HG03571 (cell line): ENCODE data around the gene PLBD1.

Experiments used
- ATAC-seq: cut with Tn5 transposase; IDR thresholded peaks from one replicate; pipeline ENCODE4 v1.9.1; 2021; ENCODE audit not compliant: unreplicated experiment

Gene PLBD1

DNA sequence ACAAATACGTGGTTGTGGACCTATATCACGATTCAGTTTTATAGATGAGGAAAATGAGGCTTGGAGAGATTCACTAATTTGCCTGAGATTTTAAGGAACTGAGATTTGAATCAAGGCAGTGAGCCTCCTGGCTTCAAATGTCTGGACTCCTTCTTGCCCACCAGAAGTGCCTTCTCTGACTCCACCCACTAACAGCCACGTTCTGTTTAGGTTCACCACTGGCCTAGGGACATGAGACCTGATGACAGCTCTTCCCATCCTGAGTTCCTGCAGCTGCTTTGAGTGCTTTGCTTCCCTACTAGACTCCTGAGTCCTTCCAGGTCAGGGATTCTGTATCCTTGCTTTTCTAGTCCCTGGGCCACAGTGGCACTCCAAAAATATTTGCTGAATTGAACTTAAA lies 57.1 kb downstream of the PLBD1 start:
- ATAC-seq: no peak

DNA sequence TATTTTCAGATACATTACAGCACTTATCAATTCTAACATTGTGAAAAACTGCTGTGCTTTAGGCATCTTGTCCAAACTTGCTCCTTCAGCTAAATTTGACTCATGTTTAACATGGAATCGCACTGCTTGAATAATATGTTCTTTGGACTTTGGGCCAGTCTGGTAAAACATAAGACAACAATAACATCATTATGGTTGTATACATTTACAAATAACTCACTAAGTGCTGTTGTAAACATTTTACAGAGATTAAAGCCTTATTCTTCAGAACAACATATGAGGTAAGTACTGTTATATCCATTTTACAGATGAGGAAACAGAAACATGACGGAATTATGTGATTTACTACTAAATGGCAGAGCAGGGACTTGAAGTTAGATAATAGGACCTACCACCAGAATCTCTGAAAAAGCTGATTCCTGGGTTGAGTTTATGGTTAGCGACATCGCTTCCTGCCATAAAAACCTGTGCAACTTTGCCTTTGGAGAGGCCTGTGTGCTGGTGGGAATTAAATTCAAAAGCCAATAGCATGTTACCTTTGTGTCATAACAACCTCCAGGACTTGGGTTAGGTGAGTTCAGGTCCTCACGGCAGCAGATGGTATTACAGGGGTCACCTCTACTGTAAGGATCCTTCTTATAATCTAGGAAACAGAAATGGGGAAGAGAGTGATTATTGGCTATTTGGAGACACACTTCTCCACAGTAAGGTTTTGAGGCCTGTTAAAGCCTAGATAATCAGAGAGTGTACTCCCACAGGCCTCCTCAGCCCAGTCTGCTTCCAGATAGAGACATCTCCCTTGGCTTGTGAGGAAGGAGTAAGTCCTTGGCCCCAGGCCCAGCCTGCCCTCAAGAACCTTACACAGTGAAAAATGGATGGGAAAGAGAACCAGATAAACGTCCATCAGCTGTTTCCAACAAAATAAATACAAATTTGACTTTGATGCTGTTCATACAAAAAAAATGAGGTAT lies 61.8 kb downstream of the PLBD1 start:
- no peak for ATAC-seq

DNA sequence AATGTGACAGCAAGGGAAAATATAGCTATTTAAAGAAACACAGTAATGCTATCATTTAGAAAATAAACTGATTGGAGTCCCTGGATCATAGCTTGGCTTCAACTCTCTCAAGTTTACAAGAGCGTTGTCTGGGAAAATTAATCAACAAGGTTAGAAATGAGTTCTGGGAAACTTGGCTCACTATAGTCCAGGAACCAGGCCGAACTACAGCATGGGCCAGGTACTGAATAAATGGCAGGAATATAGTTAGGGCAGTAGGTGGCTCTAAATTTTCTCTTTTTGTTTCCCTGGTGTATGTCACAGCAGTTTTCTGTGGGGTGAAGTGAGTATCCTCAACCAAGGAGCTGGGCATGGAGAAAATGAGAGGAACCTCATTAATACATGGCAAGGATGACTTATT lies 72.4 kb downstream of the PLBD1 start:
- no peak for ATAC-seq

DNA sequence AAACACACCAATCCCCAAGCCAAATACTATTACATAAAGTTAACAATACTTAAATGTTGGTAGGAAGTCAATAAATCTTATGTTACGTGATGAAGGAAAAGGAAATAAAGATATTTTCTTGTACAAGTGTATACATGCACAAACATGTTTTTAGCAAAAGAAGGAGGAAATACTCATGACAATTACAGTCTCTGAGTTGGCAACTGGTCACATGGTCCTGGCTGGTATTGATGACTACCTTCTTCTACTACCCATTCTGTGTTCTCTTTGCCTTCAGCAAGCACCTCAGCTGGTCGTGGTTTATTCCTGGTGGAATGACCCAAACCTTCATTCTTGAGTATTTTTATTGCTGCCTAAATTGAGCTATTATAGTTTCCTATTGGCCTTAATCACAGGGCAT lies 84.8 kb downstream of the PLBD1 start:
- ATAC-seq: no peak

DNA sequence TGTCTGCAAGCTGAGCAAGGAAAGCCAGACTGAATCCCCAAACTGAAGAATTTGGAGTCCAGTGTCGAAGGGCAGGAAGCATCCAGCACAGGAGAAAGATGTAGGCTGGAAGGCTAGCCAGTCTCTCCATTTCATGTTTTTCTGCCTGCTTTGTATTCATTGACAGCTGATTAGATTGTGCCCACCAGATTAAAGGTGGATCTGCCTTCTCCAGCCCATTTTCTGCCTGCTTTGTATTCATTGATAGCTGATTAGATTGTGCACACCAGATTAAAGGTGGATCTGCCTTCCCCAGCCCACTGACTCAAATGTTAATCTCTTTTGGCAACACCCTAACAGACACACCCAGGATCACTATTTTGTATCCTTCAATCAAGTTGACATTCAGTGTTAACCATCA lies 85.3 kb downstream of the PLBD1 start:
- no peak for ATAC-seq

DNA sequence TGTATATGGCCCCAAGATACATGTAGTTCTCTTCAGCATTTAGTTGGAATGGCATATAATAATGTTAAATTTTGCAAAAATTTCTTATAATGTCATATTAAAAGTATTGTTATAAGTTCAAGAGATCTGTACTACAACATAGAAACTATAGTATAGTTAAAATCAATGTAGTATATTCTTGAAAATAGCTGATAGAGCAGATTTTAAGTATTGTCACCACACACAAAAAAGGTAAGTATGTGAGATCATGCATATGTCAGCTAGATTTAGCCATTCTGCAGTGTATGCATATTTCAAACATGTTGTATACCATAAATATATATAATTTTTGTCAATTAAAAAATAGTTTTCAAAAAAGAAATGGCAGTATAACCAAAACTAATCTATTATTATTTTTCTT lies 86.5 kb downstream of the PLBD1 start:
- no peak for ATAC-seq

DNA sequence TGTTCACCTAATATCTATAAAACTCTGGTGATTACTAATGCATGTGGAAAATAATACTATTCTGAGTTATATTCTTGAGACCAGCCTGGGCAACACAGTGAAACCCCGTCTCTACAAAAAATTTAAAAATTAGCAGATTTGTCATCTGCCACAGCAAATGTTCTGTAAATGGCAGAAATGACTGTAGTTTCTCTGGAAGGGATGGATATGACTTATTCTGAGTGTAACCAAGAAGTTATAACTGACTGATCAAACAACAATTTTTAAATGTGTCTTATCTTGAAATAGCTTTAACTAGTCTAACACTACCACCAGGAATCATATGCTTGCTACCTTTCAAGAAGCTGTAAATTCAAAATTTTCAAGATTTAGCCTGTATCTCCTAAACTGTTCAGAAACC lies 88.7 kb downstream of the PLBD1 start:
- ATAC-seq: no peak

DNA sequence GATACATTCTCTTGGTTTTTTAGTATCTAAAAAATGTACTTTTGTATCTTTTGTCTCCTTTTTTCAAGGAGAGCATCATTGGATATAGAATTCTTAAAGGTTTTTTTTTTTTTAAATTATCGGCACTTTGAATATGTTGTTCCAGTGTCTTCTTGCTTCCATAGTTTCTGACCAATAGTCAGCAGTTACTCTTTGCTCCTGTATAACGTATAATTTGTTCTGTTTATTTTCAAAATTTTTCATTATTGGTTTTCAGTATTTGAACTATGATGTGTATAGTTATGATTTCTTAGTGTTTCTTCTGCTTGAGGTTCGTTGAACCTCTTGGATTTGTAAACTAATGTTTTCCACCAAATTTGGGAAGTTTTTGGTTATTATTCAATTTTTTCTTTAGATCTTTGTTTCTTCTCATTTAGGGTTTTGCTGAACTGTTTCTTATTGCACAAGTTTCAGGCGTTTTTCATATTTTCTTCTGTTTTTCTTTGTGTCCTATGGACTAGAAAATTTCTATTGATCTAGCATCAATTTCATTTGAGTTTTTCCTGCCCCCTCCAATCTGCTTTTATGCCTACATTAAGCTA lies 93.9 kb downstream of the PLBD1 start:
- no peak for ATAC-seq

GRCh38 chr12:14471497-14471896 lies 96.2 kb downstream of the PLBD1 start:
- no peak for ATAC-seq

DNA sequence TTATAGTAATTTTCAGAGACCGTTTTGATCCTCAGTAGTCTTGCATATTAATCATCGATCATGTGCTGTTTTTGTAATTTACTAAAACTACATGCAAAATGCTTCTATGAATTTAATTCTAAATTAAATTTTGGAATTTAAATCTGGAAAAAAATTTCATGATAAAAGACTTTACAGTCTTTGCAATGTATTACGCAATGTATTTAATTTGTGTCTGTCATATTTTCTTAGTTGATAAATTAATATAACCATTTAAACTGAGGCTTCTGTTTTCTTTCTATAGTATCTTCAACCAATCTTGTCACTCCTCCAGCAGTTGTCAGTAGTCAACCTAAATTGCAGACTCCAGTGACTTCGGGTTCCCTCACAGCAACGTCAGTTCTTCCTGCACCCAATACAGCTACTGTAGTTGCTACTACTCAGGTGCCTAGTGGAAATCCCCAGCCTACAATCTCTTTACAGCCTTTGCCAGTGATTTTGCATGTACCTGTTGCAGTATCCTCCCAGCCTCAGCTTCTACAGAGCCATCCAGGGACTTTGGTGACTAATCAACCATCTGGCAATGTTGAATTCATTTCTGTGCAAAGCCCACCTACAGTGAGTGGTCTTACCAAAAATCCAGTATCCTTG lies 107.4 kb downstream of the PLBD1 start:
- ATAC-seq: no peak

GRCh38 chr12:14454098-14454907 lies 113.4 kb downstream of the PLBD1 start:
- no peak for ATAC-seq
